Endothelial cell of umbilical vein (primary cell): Measurements from ENCODE around the gene ZNF620. TPM values are rescaled to one million over a fixed set of nuclear protein-coding genes. Genes with fewer than 3 reads are reported as not detected.

Source experiments
- BruUV-seq: library from RNA; stranded (reverse); fragments of 400-500 nt; replicated peaks from 2 replicates; lab custom pipeline; 2021; lab: Mats Ljungman, UMichigan
- CTCF ChIA-PET: fragments of 300-600, 350-600 bp; sonication (Branson Sonifier 250); formaldehyde crosslinking; loops from one replicate; lab custom pipeline; 2021; ENCODE audit warnings: antibody characterized with exemption, inconsistent platforms; lab: Charles Lee
- POLR2A ChIA-PET: fragments of 300-600, 350-600 bp; sonication (Branson Sonifier 250); formaldehyde crosslinking; loops from one replicate; lab custom pipeline; 2021; ENCODE audit warnings: antibody characterized with exemption, inconsistent platforms; lab: Charles Lee
- DNase-seq: peaks from one replicate; pipeline ENCODE4 v3.0.0-alpha.2; 2011; ENCODE audit warnings: low read depth, low spot score
- FAIRE-seq: peaks from 2 replicates; lab custom pipeline; 2011; peaks lifted over from hg19 to GRCh38; lab: Jason Lieb, UNC
- H2AFZ ChIP-seq: 2 replicates; pipeline ENCODE4 v1.6.0; 2012; ENCODE audit warnings: low read depth, low read length, control low read depth, inconsistent platforms
- H3K27ac ChIP-seq: 2 replicates; pipeline ENCODE4 v1.5.1; 2011; ENCODE audit warnings: low read depth, mild to moderate bottlenecking, control low read depth, low read length, moderate library complexity; ENCODE audit not compliant: insufficient read depth
- H3K27me3 ChIP-seq, 2 experiments: 2 replicates each; pipeline versions ENCODE4 v1.6.0 to v1.6.1; 2011; ENCODE audit warnings: low read length in 2 of 2, mixed read lengths in 1 of 2; ENCODE audit not compliant: control insufficient read depth in 2 of 2, insufficient read depth in 2 of 2
- H3K36me3 ChIP-seq, 2 experiments: 2 replicates in 1 of 2; 3 replicates in 1 of 2; pipeline ENCODE4 v1.5.1; 2011; ENCODE audit warnings: low read length in 2 of 2, mild to moderate bottlenecking in 1 of 2, moderate library complexity in 1 of 2; ENCODE audit not compliant: control insufficient read depth in 2 of 2, insufficient read depth in 2 of 2; ENCODE audit errors: extremely low read depth in 1 of 2
- H3K4me1 ChIP-seq: 3 replicates; pipeline ENCODE4 v1.5.1; 2011; ENCODE audit warnings: mild to moderate bottlenecking, low read length; ENCODE audit not compliant: control insufficient read depth, insufficient read depth; ENCODE audit errors: extremely low read depth
- H3K4me2 ChIP-seq: 2 replicates; pipeline ENCODE4 v1.6.1; 2011; ENCODE audit warnings: low read length, control low read depth, mixed read lengths; ENCODE audit not compliant: insufficient read depth
- H3K4me3 ChIP-seq, 3 experiments: fragments of 200-600 bp in 1 of 3; sonication (generic), shearing (Covaris generic) in 1 of 3; replicated peaks in 1 of 3; 2 replicates each; pipeline ENCODE4 v1.5.1; 2011 to 2016; ENCODE audit warnings: control low read depth in 3 of 3, low read length in 3 of 3, mild to moderate bottlenecking in 2 of 3, inconsistent platforms in 1 of 3, low read depth in 1 of 3, moderate library complexity in 1 of 3; ENCODE audit not compliant: insufficient read depth in 1 of 3
- H3K79me2 ChIP-seq: 2 replicates; pipeline ENCODE4 v1.6.0; 2012; ENCODE audit warnings: low read length, inconsistent platforms; ENCODE audit not compliant: control insufficient read depth, insufficient read depth
- H3K9ac ChIP-seq: replicated peaks from 2 replicates; pipeline ENCODE3; 2011; ENCODE audit warnings: low read length, control low read depth; ENCODE audit not compliant: insufficient read depth; ENCODE audit errors: extremely low read depth
- H3K9me1 ChIP-seq: replicated peaks from 3 replicates; pipeline ENCODE4 v1.6.0; 2011; ENCODE audit warnings: mild to moderate bottlenecking, low read length; ENCODE audit not compliant: control insufficient read depth, insufficient read depth; ENCODE audit errors: extremely low read depth
- H3K9me3 ChIP-seq: replicated peaks from 2 replicates; pipeline ENCODE4 v1.5.1; 2012; ENCODE audit warnings: low read length, inconsistent platforms; ENCODE audit not compliant: control insufficient read depth, insufficient read depth
- H4K20me1 ChIP-seq: replicated peaks from 2 replicates; pipeline ENCODE3; 2011; ENCODE audit warnings: mild to moderate bottlenecking, low read length; ENCODE audit not compliant: control insufficient read depth, insufficient read depth; ENCODE audit errors: extremely low read depth
- EZH2 ChIP-seq: IDR thresholded peaks from 2 replicates; pipeline ENCODE4 v1.6.1; 2012; ENCODE audit warnings: borderline replicate concordance, low read depth, mild to moderate bottlenecking, moderate library complexity, low read length, inconsistent platforms; ENCODE audit not compliant: severe bottlenecking
- FOS ChIP-seq: IDR thresholded peaks from 2 replicates; pipeline ENCODE4 v1.6.1; 2011; ENCODE audit warnings: mild to moderate bottlenecking, low read length, moderate library complexity, borderline replicate concordance; ENCODE audit not compliant: insufficient read depth
- GATA2 ChIP-seq: IDR thresholded peaks from 2 replicates; pipeline ENCODE4 v1.7.0; 2011; ENCODE audit warnings: low read depth, mild to moderate bottlenecking, moderate library complexity, mixed read lengths, low read length; ENCODE audit not compliant: insufficient read length, insufficient read depth
- JUN ChIP-seq: IDR thresholded peaks from 2 replicates; pipeline ENCODE4 v1.6.1; 2011; ENCODE audit warnings: borderline replicate concordance, low read depth; ENCODE audit not compliant: insufficient read length, insufficient read depth
- MAX ChIP-seq: IDR thresholded peaks from 2 replicates; pipeline ENCODE4 v1.6.1; 2011; ENCODE audit not compliant: insufficient read depth, insufficient read length
- MYC ChIP-seq: IDR thresholded peaks from one replicate; pipeline ENCODE4 v1.6.1; 2011; ENCODE audit warnings: mild to moderate bottlenecking, low read depth, low read length
- POLR2A ChIP-seq: IDR thresholded peaks from 2 replicates; pipeline ENCODE4 v1.6.1; 2012; ENCODE audit warnings: low read depth, mild to moderate bottlenecking, control low read depth, low read length
- POLR2AphosphoS5 ChIP-seq: IDR thresholded peaks from 2 replicates; pipeline ENCODE4 v1.6.1; 2012; ENCODE audit warnings: low read depth, mild to moderate bottlenecking, control low read depth, low read length, moderate library complexity; ENCODE audit not compliant: insufficient read depth
- dilution Hi-C: fragments of 300-500 bp; cut with MboI; formaldehyde crosslinking; loops from one replicate; pipeline ENCODE4 v1.15.0; 2019; ENCODE audit warnings: low sequenced_read_pairs; ENCODE audit not compliant: extremely low pct_ligation_motif_present
- intact Hi-C: fragments of 100-400 bp; cut with micrococcal nuclease; formaldehyde crosslinking; loops from one replicate; pipeline ENCODE4 v1.10.0; 2022
- polyA plus RNA-seq, 4 experiments: library from polyadenylated mRNA; depleted of rRNA in 3 of 4; stranded (reverse) in 3 of 4; unstranded in 1 of 4; fragments of >200 nt; gene quantifications; 2 replicates each; pipeline versions ENCODE4 v1.2.1 to v1.2.3, GENCODE V29; 2011 to 2012; ENCODE audit warnings: missing spikeins in 1 of 4
- total RNA-seq: library from RNA; stranded (reverse); gene quantifications from 2 replicates; pipeline ENCODE4 v1.2.3, GENCODE V29; 2021
- TF ChIP-seq, protein P1 (sequence below), 2 donors: IDR thresholded peaks; 1 replicate in 1 of 2; 2 replicates in 1 of 2; pipeline ENCODE4 v1.5.1; 2011; ENCODE audit warnings: low read length in 2 of 2, mild to moderate bottlenecking in 2 of 2, moderate library complexity in 2 of 2, control low read depth in 1 of 2, inconsistent platforms in 1 of 2, low read depth in 1 of 2; ENCODE audit not compliant: insufficient read depth in 1 of 2; ENCODE audit errors: extremely low read depth in 1 of 2

ZNF620 gene
- total and polyA plus RNA-seq, 2 donors (not counting 3 experiments of a cell fraction or from before 2014, with no cell fraction given): 1.9 to 4.0 TPM

DNA sequence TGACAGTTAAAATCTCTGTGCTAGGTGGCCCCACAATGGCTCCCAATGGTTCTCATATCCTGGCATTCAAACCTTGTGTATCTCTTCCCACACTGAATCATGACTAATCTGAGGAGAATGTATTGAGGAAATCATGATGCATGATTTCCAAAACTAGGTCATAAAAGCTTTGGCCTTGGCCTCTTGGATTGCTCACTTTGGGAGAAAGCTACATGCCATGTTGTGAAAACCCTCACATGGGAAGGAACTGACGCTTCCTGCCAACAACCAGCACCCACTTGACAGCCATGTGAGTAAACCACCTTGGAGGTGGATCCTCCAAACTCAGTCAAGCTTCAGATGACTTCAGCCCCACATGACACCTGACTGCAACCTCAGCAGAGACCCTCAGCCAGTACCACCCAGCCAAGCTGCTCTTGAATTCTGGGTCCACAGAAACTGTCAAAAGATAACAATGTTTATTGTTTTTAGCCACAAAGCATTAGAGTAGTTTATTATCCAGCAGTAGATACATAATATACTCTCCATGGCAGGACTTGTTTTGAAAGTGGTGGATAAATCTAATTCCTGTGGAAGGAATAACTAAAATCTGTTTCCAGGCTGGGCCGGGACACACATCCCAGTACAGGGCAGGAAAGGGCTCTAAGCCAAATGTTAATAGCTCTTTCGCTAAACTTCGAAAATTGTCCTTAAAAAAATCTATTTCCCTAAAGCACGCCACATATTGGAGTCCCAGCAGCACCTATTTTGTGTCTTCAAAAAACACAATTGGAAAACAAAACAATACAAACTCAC lies 1.0 kb upstream of the ZNF620 start:
- Histone ChIP-seq H3K9me1 (no peaks in the 10 kb centered on the region), H2AFZ (no peak overlapping the region), H3K4me1 (peaks cover 19% of the 10 kb centered on the region), H3K79me2 (no peaks in the 10 kb centered on the region), H3K9me3 (no peaks in the 10 kb centered on the region), H4K20me1 (no peaks in the 10 kb centered on the region), H3K4me3 (peak overlapping the region in 1 of 3 experiments; percentile 78), H3K27me3 (no peaks in the 10 kb centered on the region), H3K4me2 (peak overlapping the region; percentile 46), H3K27ac (peak overlapping the region; percentile 96), H3K36me3 (no peaks in the 10 kb centered on the region), H3K9ac (peak overlapping the region; percentile 69)
- POLR2A ChIA-PET: interaction anchor here (1.7 to 3.0 kb wide), 2 partner anchors 19 to 47 kb away, joined by 10 to 19 read pairs; partner anchors contain the start of genes RPL14 and ZNF621
- dilution Hi-C loops: no loop called here
- CTCF ChIA-PET: interaction anchor here (0.9 to 2.5 kb wide), 7 partner anchors 20 to 52 kb away, joined by 3 to 19 read pairs (median 4); partner anchors contain the start of genes RPL14, ZNF619 and ZNF621
- intact Hi-C loops: loop anchor here (1.0 to 10.0 kb wide), 7 partner anchors 19 to 970 kb away; partner anchors contain the start of genes RPL14, ZNF619 and ZNF621
- TF ChIP-seq JUN: peak; percentile 100
- peak; percentile 98 for TF ChIP-seq FOS
- peak; percentile 43 for TF ChIP-seq MYC
- peak; percentile 54 for TF ChIP-seq GATA2
- TF ChIP-seq, protein P1, sequence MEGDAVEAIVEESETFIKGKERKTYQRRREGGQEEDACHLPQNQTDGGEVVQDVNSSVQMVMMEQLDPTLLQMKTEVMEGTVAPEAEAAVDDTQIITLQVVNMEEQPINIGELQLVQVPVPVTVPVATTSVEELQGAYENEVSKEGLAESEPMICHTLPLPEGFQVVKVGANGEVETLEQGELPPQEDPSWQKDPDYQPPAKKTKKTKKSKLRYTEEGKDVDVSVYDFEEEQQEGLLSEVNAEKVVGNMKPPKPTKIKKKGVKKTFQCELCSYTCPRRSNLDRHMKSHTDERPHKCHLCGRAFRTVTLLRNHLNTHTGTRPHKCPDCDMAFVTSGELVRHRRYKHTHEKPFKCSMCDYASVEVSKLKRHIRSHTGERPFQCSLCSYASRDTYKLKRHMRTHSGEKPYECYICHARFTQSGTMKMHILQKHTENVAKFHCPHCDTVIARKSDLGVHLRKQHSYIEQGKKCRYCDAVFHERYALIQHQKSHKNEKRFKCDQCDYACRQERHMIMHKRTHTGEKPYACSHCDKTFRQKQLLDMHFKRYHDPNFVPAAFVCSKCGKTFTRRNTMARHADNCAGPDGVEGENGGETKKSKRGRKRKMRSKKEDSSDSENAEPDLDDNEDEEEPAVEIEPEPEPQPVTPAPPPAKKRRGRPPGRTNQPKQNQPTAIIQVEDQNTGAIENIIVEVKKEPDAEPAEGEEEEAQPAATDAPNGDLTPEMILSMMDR (IDR thresholded peaks at IDR 0.05; ENCODE audit: extremely low read depth in 1 of 2, insufficient read depth in 1 of 2, low read depth in 1 of 2, low read length in 2 of 2): no peak
- no peak for TF ChIP-seq EZH2
- TF ChIP-seq POLR2A: peak; percentile 50
- TF ChIP-seq MAX: peak; percentile 91
- peak; percentile 93 for TF ChIP-seq POLR2AphosphoS5
- DNase-seq (peak; percentile 98), FAIRE-seq (peak; percentile 94)
- TSS peak; percentile 65 for BruUV-seq
